NB4 (cell line): ENCODE results near the gene NR3C2.

ENCODE experiments used
- MYC ChIP-seq: IDR thresholded peaks from 2 replicates; pipeline ENCODE4 v1.6.1; 2011; ENCODE audit warnings: low read depth, low read length
- POLR2A ChIP-seq: IDR thresholded peaks from 2 replicates; pipeline ENCODE4 v1.6.1; 2011; ENCODE audit warnings: mild to moderate bottlenecking; ENCODE audit not compliant: insufficient read length; ENCODE audit errors: extremely low read depth
- TF ChIP-seq, protein P1 (sequence below): IDR thresholded peaks from one replicate; pipeline ENCODE4 v1.5.1; 2012; ENCODE audit warnings: low read depth, low read length
- TF ChIP-seq, protein P2 (sequence below): IDR thresholded peaks from 2 replicates; pipeline ENCODE4 v1.6.1; 2011; ENCODE audit warnings: low read depth, low read length

DNA sequence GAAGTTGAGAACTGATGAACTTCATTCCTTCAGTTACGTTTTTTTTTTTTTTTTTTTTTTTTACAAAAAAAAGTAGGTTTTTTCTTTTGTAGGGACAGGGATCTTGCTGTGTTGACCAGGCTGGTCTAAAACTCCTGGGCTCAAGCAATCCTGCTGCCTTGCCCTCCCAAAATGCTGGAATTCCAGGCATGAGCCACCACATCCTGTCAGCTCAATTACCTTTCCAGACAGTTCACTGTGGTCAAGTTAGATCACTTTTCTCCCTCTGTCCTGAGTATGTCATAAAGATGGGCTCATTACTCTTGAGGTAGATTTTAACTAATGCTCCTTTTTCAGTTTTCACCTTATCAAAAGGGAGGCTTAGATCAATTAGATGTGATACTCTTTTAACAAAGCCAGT lies 10.8 kb upstream of the NR3C2 start:
- TF ChIP-seq, protein P1, sequence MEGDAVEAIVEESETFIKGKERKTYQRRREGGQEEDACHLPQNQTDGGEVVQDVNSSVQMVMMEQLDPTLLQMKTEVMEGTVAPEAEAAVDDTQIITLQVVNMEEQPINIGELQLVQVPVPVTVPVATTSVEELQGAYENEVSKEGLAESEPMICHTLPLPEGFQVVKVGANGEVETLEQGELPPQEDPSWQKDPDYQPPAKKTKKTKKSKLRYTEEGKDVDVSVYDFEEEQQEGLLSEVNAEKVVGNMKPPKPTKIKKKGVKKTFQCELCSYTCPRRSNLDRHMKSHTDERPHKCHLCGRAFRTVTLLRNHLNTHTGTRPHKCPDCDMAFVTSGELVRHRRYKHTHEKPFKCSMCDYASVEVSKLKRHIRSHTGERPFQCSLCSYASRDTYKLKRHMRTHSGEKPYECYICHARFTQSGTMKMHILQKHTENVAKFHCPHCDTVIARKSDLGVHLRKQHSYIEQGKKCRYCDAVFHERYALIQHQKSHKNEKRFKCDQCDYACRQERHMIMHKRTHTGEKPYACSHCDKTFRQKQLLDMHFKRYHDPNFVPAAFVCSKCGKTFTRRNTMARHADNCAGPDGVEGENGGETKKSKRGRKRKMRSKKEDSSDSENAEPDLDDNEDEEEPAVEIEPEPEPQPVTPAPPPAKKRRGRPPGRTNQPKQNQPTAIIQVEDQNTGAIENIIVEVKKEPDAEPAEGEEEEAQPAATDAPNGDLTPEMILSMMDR: no peak
- TF ChIP-seq MYC (no peak), POLR2A (no peak)
- TF ChIP-seq, protein P2, sequence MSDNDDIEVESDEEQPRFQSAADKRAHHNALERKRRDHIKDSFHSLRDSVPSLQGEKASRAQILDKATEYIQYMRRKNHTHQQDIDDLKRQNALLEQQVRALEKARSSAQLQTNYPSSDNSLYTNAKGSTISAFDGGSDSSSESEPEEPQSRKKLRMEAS: no peak
